NCI-H2227 (cell line): ENCODE measurements around the gene P2RX3.
"Not testable (repeated sequence)": the region's sequence is repeated elsewhere in the genome, so short reads cannot be mapped to it uniquely, and the experiment has no call there.

Experiments
- DNase-seq: peaks from one replicate; lab custom pipeline; 2025; ENCODE audit not compliant: unreplicated experiment; lab: John Stamatoyannopoulos, UW

Gene P2RX3

GRCh38 chr11:57348052-57348451, 9.9 kb downstream of the P2RX3 start:
- DNase-seq, result no peak

GRCh38 chr11:57348636-57349313, 10.6 kb downstream of the P2RX3 start:
- no peak for DNase-seq

- no peak for DNase-seq
Observed at GRCh38 chr11:57349491-57350274, 11.5 kb downstream of the P2RX3 start.

- no peak for DNase-seq
Observed at GRCh38 chr11:57353036-57353435, 14.9 kb downstream of the P2RX3 start.

GRCh38 chr11:57353446-57353845, 15.3 kb downstream of the P2RX3 start:
- no peak for DNase-seq

GRCh38 chr11:57353852-57354251, 15.7 kb downstream of the P2RX3 start:
- DNase-seq, result no peak

GRCh38 chr11:57354699-57355098, 16.5 kb downstream of the P2RX3 start:
- no peak for DNase-seq

GRCh38 chr11:57356268-57356667, 18.1 kb downstream of the P2RX3 start:
- no peak for DNase-seq

- no peak for DNase-seq
Observed at GRCh38 chr11:57357310-57357709, 19.2 kb downstream of the P2RX3 start.

- no peak for DNase-seq
Observed at GRCh38 chr11:57357856-57358255, 19.7 kb downstream of the P2RX3 start.

- peak; percentile 47 for DNase-seq
Observed at GRCh38 chr11:57358543-57358961, 20.4 kb downstream of the P2RX3 start.

- DNase-seq, result no peak
Observed at GRCh38 chr11:57358991-57359390, 20.8 kb downstream of the P2RX3 start.

- DNase-seq, result no peak
Observed at GRCh38 chr11:57359396-57359795, 21.2 kb downstream of the P2RX3 start.

GRCh38 chr11:57359896-57360690, 21.9 kb downstream of the P2RX3 start:
- no peak for DNase-seq

GRCh38 chr11:57360991-57361390, 22.8 kb downstream of the P2RX3 start:
- no peak for DNase-seq

GRCh38 chr11:57361420-57361819, 23.3 kb downstream of the P2RX3 start:
- DNase-seq, result not testable (repeated sequence)

- no peak for DNase-seq
Observed at GRCh38 chr11:57361926-57362325, 23.8 kb downstream of the P2RX3 start.

- no peak for DNase-seq
Observed at GRCh38 chr11:57363131-57364080, 25.3 kb downstream of the P2RX3 start.

- DNase-seq, result no peak
Observed at GRCh38 chr11:57364851-57365660, 26.9 kb downstream of the P2RX3 start.
